Prostate gland (tissue), 2 donors: ENCODE data around the gene PGP.

ENCODE experiments used
- CTCF ChIP-seq, 4 experiments: fragments of 200-600 bp in 2 of 4; fragments of 450-650 bp in 2 of 4; sonication (generic) in 2 of 4; IDR thresholded peaks; 1 replicate in 3 of 4; 2 replicates in 1 of 4; pipeline ENCODE4 v1.5.1; 2016 to 2019; ENCODE audit warnings: antibody characterized with exemption in 4 of 4, mild to moderate bottlenecking in 2 of 4, moderate library complexity in 2 of 4
- POLR2A ChIP-seq: fragments of 450-650 bp; IDR thresholded peaks from one replicate; pipeline ENCODE4 v1.6.1; 2016; ENCODE audit warnings: antibody characterized with exemption, mild to moderate bottlenecking

GRCh38 chr16:2196981-2197511 lies 17.6 kb downstream of the PGP start:
- TF ChIP-seq POLR2A (no peak), CTCF (IDR thresholded peaks at IDR 0.05) (no peak)
